Muscle layer of duodenum (tissue), 2 donors: ENCODE measurements around the gene KCNA5.

Source experiments
- H3K27ac ChIP-seq: one replicate; pipeline ENCODE4 v1.7.0; 2013; ENCODE audit warnings: mild to moderate bottlenecking, low read length
- H3K27me3 ChIP-seq: one replicate; pipeline ENCODE4 v1.7.0; 2013; ENCODE audit warnings: low read depth, mild to moderate bottlenecking, control low read depth, low read length
- H3K36me3 ChIP-seq, 2 donors: one replicate each; pipeline ENCODE4 v1.7.0; 2013; ENCODE audit warnings: low read length in 2 of 2, control low read depth in 1 of 2, mild to moderate bottlenecking in 1 of 2; ENCODE audit not compliant: insufficient read depth in 2 of 2, control insufficient read depth in 1 of 2
- H3K4me1 ChIP-seq, 2 donors: one replicate each; pipeline ENCODE4 v1.7.0; 2013; ENCODE audit warnings: low read length in 2 of 2, mild to moderate bottlenecking in 2 of 2, control low read depth in 1 of 2, moderate library complexity in 1 of 2; ENCODE audit not compliant: insufficient read depth in 2 of 2, control insufficient read depth in 1 of 2
- H3K4me3 ChIP-seq, 2 donors: one replicate each; pipeline ENCODE4 v1.7.0; 2013; ENCODE audit warnings: low read length in 2 of 2, low read depth in 1 of 2, mild to moderate bottlenecking in 1 of 2
- H3K9me3 ChIP-seq, 2 donors: one replicate each; pipeline ENCODE4 v1.7.0; 2013; ENCODE audit warnings: low read length in 2 of 2, control low read depth in 1 of 2, mild to moderate bottlenecking in 1 of 2; ENCODE audit not compliant: control insufficient read depth in 1 of 2
- donor health status: healthy.

The KCNA5 gene

DNA sequence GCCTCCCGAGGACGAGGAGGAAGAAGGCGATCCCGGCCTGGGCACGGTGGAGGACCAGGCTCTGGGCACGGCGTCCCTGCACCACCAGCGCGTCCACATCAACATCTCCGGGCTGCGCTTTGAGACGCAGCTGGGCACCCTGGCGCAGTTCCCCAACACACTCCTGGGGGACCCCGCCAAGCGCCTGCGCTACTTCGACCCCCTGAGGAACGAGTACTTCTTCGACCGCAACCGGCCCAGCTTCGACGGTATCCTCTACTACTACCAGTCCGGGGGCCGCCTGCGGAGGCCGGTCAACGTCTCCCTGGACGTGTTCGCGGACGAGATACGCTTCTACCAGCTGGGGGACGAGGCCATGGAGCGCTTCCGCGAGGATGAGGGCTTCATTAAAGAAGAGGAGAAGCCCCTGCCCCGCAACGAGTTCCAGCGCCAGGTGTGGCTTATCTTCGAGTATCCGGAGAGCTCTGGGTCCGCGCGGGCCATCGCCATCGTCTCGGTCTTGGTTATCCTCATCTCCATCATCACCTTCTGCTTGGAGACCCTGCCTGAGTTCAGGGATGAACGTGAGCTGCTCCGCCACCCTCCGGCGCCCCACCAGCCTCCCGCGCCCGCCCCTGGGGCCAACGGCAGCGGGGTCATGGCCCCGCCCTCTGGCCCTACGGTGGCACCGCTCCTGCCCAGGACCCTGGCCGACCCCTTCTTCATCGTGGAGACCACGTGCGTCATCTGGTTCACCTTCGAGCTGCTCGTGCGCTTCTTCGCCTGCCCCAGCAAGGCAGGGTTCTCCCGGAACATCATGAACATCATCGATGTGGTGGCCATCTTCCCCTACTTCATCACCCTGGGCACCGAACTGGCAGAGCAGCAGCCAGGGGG is 979 bp downstream of the KCNA5 start:
- H3K4me3 ChIP-seq: peak overlapping the region in 1 of 2 donors; percentile 27

DNA sequence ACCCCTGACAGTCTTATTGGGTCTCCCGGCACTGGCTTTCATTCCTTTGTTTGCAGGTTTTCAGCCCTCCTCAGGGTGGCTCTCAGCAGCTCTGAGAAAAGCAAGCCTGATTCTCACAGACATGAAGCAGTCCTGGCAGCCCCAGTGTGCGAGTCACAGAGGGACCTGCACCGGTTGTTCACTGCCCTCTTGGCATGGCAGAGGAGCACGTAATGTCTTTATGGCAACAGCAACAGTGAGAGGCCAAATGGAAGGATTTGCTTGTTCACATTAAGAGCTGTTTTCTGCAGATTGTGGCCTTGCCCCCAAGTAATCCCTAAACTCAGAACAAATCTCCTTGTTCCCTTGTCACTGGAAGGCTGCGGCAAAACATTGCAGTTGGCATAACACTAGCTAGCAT is 3.4 kb downstream of the KCNA5 start:
- Histone ChIP-seq H3K27ac (no peak overlapping the region), H3K4me1 (peaks cover 0 to 25% of the 10 kb centered on the region in 2 donors), H3K36me3 (no peaks in the 10 kb centered on the region), H3K4me3 (peak overlapping the region in 1 of 2 donors; percentile 1), H3K9me3 (no peaks in the 10 kb centered on the region), H3K27me3 (peaks cover 5% of the 10 kb centered on the region)

More for the DNA sequence above, 979 bp downstream of the KCNA5 start:
- no peak overlapping the region for H3K27ac ChIP-seq
- peaks cover 5% of the 10 kb centered on the region for H3K27me3 ChIP-seq
- no peaks in the 10 kb centered on the region for H3K36me3 ChIP-seq
- H3K4me1 ChIP-seq: peaks cover 0 to 25% of the 10 kb centered on the region in 2 donors
- H3K9me3 ChIP-seq: no peaks in the 10 kb centered on the region

DNA sequence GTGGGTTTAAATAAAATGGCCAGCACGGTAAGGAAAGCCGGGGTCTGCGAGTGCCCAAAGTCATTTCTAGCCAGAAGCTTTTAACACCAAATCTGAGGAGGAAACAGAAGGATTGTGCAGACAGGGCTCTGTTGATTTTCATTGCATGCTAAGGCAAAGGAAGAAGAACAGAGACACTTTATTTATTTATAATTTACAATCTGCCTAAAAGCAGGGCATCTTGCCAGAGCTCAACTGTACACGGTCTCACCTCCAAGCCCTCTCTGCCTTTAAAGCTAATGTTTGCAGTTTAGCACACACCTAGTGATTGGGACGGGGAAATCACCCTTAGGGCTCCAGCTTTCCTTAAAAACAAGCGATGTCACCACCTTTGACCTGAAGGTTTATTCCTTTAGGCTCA is 4.0 kb downstream of the KCNA5 start:
- Histone ChIP-seq H3K4me1 (peaks cover 3 to 25% of the 10 kb centered on the region in 2 donors), H3K27me3 (peaks cover 5% of the 10 kb centered on the region), H3K27ac (no peak overlapping the region), H3K4me3 (peak overlapping the region in 1 of 2 donors; percentile 1), H3K36me3 (no peaks in the 10 kb centered on the region), H3K9me3 (no peaks in the 10 kb centered on the region)

DNA sequence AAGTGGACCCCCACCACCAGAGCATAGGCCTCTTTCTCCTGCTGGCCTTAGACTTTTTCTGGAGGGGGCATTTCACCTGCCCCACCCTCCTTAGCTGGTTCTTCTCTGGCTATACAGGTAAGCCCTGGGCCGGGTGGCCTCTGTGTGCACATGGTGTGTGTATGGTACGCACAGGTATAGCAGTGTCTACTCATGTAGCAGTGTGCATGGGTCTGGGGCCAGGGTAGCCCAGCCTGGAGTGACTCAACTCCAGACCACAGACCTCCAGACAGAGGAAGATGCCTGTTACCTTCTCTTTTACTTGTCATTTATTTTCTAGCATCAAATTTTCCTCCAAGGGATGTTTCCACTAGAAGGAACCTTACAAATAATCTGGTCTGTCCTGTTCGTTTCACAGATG is 6.9 kb downstream of the KCNA5 start:
- no peak overlapping the region for H3K4me3 ChIP-seq
- H3K27ac ChIP-seq: no peak overlapping the region
- H3K4me1 ChIP-seq: peaks cover 3 to 16% of the 10 kb centered on the region in 2 donors
- H3K36me3 ChIP-seq: no peaks in the 10 kb centered on the region
- H3K27me3 ChIP-seq: no peaks in the 10 kb centered on the region
- no peaks in the 10 kb centered on the region for H3K9me3 ChIP-seq

- Histone ChIP-seq H3K4me1 (peaks cover 3 to 16% of the 10 kb centered on the region in 2 donors), H3K27me3 (no peaks in the 10 kb centered on the region), H3K4me3 (no peak overlapping the region), H3K9me3 (no peaks in the 10 kb centered on the region), H3K36me3 (no peaks in the 10 kb centered on the region), H3K27ac (no peak overlapping the region)
Measured at GRCh38 chr12:5051334-5051733, 7.7 kb downstream of the KCNA5 start.

- no peaks in the 10 kb centered on the region for H3K27me3 ChIP-seq
- H3K4me1 ChIP-seq: peaks cover 3 to 13% of the 10 kb centered on the region in 2 donors
Measured at GRCh38 chr12:5051913-5052312, 8.2 kb downstream of the KCNA5 start.

GRCh38 chr12:5052348-5052747 is 8.7 kb downstream of the KCNA5 start:
- H3K4me3 ChIP-seq: no peak overlapping the region
- H3K9me3 ChIP-seq: no peaks in the 10 kb centered on the region
- H3K4me1 ChIP-seq: peaks cover 3 to 9% of the 10 kb centered on the region in 2 donors
- H3K36me3 ChIP-seq: no peaks in the 10 kb centered on the region
- no peak overlapping the region for H3K27ac ChIP-seq
- no peaks in the 10 kb centered on the region for H3K27me3 ChIP-seq

More at GRCh38 chr12:5051913-5052312, 8.2 kb downstream of the KCNA5 start:
- Histone ChIP-seq H3K4me3 (no peak overlapping the region), H3K9me3 (no peaks in the 10 kb centered on the region), H3K36me3 (no peaks in the 10 kb centered on the region), H3K27ac (no peak overlapping the region)

DNA sequence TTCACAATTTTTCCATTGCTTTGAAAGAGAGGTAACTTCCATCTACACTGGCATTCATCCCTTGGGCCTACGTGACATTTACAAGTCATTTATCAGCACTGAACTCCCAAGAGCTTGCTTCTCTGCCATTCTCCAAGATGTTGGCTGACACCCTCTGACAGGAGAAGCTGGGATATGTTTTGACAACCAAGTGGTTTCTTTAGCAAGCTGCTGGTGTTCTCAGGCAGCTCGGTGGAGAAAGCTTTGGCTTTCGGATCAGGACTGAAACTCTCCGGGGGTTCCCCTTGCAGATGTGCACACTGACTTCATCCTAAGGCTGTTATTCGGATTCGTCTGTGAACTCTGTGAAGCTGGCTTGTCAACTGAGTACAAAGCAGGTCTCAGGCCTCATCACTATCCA is 15.7 kb downstream of the KCNA5 start:
- Histone ChIP-seq H3K27ac (no peak overlapping the region), H3K4me1 (no peaks in the 10 kb centered on the region), H3K4me3 (no peak overlapping the region), H3K27me3 (no peaks in the 10 kb centered on the region), H3K36me3 (no peaks in the 10 kb centered on the region), H3K9me3 (no peaks in the 10 kb centered on the region)

GRCh38 chr12:5060958-5061357 is 17.3 kb downstream of the KCNA5 start:
- Histone ChIP-seq H3K36me3 (no peaks in the 10 kb centered on the region), H3K4me1 (no peaks in the 10 kb centered on the region), H3K4me3 (no peak overlapping the region), H3K9me3 (no peaks in the 10 kb centered on the region), H3K27ac (no peak overlapping the region), H3K27me3 (no peaks in the 10 kb centered on the region)

GRCh38 chr12:5063149-5063548 is 19.5 kb downstream of the KCNA5 start:
- Histone ChIP-seq H3K9me3 (no peaks in the 10 kb centered on the region), H3K27me3 (no peaks in the 10 kb centered on the region), H3K27ac (no peak overlapping the region), H3K36me3 (no peaks in the 10 kb centered on the region), H3K4me1 (no peaks in the 10 kb centered on the region), H3K4me3 (no peak overlapping the region)

- Histone ChIP-seq H3K9me3 (no peaks in the 10 kb centered on the region), H3K27ac (no peak overlapping the region), H3K4me1 (no peaks in the 10 kb centered on the region), H3K27me3 (no peaks in the 10 kb centered on the region), H3K4me3 (no peak overlapping the region), H3K36me3 (no peaks in the 10 kb centered on the region)
Measured at GRCh38 chr12:5064913-5065490, 21.3 kb downstream of the KCNA5 start.
